HG03521 (cell line): ENCODE data around the gene MAPK8IP3.

Source experiments
- ATAC-seq: cut with Tn5 transposase; IDR thresholded peaks from one replicate; pipeline ENCODE4 v1.9.1; 2021; ENCODE audit warnings: mild to moderate bottlenecking, moderate library complexity; ENCODE audit not compliant: unreplicated experiment

Gene MAPK8IP3

GRCh38 chr16:1772908-1773702 is 67.1 kb downstream of the MAPK8IP3 start, which contains the start of gene MRPS34:
MRPS34 (minus strand) TSS chr16:1773134; CDS start chr16:1773119, 15 bp downstream.
- peak; percentile 47 for ATAC-seq

- ATAC-seq, result no peak
Observed at GRCh38 chr16:1773703-1774447, 67.9 kb downstream of the MAPK8IP3 start.

GRCh38 chr16:1774448-1774780 is 68.4 kb downstream of the MAPK8IP3 start:
- ATAC-seq, result no peak

- ATAC-seq, result no peak
Observed at GRCh38 chr16:1775006-1775845, 69.2 kb downstream of the MAPK8IP3 start.

GRCh38 chr16:1775846-1776671 is 70.1 kb downstream of the MAPK8IP3 start:
- ATAC-seq, result no peak

- ATAC-seq, result no peak
Observed at GRCh38 chr16:1776672-1776955, 70.6 kb downstream of the MAPK8IP3 start.

GRCh38 chr16:1776991-1777374 is 71.0 kb downstream of the MAPK8IP3 start:
- no peak for ATAC-seq

GRCh38 chr16:1777375-1778199 is 71.6 kb downstream of the MAPK8IP3 start:
- no peak for ATAC-seq

- ATAC-seq, result no peak
Observed at GRCh38 chr16:1778200-1779179, 72.5 kb downstream of the MAPK8IP3 start.

GRCh38 chr16:1779234-1779701 is 73.3 kb downstream of the MAPK8IP3 start:
- no peak for ATAC-seq

- no peak for ATAC-seq
Observed at GRCh38 chr16:1779741-1780676, 74.0 kb downstream of the MAPK8IP3 start.

- no peak for ATAC-seq
Observed at GRCh38 chr16:1780677-1781072, 74.7 kb downstream of the MAPK8IP3 start.

- no peak for ATAC-seq
Observed at GRCh38 chr16:1781254-1781653, 75.3 kb downstream of the MAPK8IP3 start.

- ATAC-seq, result no peak
Observed at GRCh38 chr16:1781758-1782407, 75.9 kb downstream of the MAPK8IP3 start.

- ATAC-seq, result peak; percentile 87
Observed at GRCh38 chr16:1782408-1783264, 76.6 kb downstream of the MAPK8IP3 start, which contains the start of the genes NUBP2 and SPSB3. NUBP2 (plus strand) TSS chr16:1782960; CDS start chr16:1783021, 61 bp downstream. SPSB3 (minus strand) TSS chr16:1782571; CDS start chr16:1781483, 1,088 bp downstream.
